HG03175 (cell line): ENCODE measurements around the gene DHRSX.
"Not testable (repeated sequence)": the region's sequence is repeated elsewhere in the genome, so short reads cannot be mapped to it uniquely, and the experiment has no call there.

ENCODE experiments used
- ATAC-seq: cut with Tn5 transposase; IDR thresholded peaks from one replicate; pipeline ENCODE4 v1.9.1; 2021; ENCODE audit warnings: mild to moderate bottlenecking, moderate library complexity; ENCODE audit not compliant: unreplicated experiment

The DHRSX gene

DNA sequence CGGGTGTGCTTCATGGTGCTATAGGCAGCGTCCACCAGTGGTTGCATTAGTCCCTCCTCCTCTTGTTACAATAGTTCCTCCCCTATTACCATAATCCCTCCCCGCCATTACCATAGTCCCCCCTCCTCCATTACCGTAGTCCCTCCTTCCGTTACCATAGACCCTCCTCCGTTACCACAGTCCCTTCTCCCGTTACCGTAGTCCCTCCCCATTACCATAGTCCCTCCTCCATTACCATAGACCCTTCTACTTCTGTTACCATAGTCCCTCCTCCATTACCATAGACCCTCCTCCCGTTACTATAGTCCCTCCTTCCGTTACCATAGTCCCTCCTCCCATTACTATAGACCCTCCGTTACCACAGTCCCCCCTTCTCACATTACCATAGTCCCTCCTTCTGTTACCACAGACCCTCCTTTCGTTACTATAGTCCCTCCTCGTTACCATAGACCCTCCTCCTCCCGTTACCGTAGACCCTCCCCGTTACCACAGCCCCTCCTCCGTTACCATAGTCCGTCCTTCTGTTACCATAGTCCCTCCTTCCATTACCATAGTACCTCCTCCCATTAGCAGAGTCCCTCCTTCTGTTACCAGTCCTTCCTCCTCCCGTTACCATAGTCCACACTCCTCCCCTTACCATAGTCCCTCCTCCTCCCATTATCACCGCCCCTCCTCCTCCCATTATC is 129.6 kb downstream of the DHRSX start:
- ATAC-seq: no peak

DNA sequence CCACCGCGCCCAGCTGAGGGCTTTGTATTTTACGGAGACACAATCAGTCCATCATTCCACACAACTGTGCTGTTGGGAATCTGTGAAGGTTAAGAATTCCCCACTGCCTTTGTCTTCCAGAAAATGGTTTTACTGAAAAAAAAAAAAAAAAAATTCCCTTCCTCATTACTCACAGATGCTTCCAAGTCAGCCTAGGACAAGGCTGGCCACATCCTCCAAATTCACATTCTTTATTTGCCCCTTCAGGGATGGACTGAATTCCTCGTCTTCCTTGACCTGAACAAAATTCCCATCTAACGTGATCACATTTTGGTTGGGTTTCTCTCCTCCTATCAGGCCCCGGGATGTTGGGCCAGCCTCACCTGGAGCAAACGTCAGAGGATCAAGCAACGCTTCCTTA is 130.3 kb downstream of the DHRSX start:
- ATAC-seq: no peak

DNA sequence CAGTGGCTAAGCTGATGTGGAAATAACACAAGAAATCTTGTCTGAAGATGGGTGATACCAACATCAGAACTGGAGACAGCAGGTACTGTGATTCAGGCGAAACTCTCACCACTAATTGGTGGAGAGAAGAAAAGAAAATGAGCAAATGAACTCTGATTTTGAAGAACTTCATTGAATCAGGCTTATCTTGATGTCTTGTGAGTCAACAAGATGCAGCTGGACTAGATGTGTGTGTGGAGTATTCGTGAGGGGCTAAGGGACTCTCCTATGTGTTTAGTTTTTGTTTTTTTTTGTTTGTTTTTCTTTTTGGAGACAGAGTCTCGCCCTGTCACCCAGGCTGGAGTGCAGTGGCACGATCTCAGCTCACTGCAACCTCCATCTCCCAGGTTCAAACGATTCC is 131.6 kb downstream of the DHRSX start:
- ATAC-seq: no peak

DNA sequence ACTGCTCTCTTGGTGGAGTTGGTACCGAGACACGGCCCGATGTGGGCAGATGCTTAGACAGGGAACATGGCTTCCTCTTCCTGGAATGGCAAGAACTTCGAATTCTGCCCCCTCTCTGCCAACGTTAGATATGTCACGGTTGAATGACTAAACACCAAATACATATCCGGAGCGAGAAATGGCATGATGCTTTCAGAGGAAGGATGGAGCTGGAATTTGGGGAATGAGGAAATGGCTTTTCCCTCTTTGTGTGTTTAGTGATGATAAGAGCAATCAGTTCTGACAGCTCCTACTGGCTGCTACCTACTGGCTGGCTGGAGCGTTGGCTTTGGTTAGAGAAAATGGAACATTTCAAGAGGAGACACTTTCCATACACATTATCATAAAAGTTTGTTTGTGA is 140.0 kb downstream of the DHRSX start:
- no peak for ATAC-seq

DNA sequence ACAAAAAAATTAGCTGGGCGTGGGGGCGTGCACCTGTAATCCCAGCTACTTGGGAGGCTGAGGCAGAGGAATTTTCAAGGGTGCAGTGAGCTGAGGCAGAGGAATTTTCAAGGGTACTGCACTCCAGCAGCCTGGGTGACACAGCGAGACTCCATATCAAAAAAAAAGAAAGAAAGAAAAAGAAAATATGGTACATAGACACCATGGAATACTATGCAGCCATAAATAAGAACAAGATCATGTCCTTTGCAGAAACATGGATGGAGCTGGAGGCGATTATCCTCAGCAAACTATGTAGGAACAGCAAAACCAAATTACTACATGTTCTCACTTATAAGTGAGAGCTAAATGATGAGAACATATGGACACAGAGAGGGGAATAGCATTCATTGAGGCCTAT is 141.3 kb downstream of the DHRSX start:
- ATAC-seq: not testable (repeated sequence)

DNA sequence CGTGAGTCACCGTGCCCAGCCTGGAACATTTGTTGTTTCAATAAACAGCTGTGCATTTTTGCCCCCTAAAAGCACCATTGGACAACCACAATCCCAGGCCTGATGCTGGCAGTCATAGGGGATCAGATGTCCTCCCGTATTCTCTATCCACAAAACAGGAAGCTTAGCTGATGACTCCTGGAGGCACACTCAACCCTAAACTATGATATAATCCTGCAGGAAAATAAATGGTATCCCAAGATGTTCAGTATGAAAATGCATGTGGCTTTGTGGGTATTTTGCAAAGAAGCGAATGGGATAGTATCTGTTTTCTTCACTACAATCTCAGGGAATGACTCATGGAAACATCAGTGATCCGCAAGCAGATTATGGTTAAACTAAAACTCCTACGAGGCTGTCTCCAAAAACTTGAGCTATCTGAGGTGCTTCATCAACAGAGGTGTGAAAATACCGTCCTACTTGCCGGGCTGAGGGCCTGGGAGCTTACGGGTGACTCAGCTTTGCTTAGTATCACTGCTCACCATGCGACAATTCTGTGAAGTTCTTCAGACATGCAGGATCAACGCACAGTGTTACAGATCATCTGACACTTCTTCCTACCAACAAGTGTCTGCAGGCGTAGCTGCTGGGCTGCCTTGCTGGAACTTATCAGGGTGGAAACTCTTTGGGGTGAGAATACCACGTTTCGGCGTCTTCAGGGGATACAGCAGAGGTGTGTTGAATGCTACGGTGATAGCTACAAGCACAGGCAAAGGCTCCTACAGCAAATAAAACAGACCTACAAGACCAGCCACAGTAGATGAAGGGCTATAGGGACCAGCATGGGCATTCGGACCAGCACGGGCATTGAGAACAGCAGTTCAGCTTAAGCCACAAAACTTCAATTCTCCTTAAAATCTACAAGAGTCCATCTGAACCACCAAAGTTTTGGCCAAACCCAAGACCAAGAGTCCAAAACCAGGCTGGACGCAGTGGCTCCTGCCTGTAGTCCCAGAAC is 148.5 kb downstream of the DHRSX start:
- ATAC-seq: no peak

DNA sequence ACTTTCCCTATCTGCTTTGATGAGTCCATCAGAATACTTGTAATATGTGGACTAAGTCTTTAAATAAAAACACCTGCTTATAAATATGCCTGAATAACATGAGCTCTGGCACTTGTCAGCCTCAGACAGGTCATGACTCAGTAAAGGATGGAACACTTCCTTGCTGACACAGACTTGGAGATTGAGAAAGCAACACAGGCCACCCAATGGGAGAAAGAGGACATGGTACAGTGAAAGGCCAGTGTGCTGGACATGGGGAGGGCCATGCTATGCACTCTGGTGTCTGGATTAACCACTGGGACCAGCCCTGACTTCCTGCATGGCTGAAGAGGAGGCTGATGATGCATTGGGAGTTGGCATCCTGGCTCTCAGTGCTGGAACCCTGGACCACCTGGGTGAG is 149.5 kb downstream of the DHRSX start:
- ATAC-seq: no peak

DNA sequence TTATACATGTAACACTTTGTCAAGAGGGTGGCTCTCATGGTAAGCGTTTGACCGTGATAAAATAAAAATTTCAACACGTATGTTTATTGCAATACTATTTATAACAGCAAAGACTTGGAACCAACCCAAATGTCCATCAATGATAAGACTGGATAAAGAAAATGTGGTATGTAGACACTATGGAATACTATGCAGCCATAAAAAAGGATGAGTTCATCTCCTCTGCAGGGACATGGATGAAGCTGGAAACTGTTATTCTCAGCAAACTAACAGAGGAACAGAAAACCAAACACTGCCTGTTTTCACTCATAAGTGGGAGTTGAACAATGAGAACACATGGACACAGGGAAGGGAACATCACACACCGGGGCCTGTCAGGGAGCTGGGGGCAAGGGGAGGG is 150.1 kb downstream of the DHRSX start:
- not testable (repeated sequence) for ATAC-seq

DNA sequence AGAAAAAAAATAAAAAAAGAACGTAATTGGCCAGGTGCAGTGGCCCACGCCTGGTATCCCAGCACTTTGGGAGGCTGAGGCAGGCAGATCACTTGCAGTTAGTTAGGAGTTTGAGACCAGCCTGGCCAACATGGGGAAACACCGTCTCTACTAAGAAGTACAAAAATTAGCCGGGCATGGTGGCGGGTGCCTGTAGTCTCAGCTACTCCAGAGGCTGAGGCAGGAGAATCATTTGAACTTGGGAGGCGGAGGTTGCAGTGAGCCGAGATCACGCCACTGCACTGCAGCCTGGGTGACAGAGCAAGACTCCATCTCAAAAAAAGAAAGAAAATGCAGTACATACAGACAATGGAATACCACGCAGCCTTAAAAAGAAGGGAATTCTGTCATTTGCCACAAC is 150.7 kb downstream of the DHRSX start:
- ATAC-seq: not testable (repeated sequence)

DNA sequence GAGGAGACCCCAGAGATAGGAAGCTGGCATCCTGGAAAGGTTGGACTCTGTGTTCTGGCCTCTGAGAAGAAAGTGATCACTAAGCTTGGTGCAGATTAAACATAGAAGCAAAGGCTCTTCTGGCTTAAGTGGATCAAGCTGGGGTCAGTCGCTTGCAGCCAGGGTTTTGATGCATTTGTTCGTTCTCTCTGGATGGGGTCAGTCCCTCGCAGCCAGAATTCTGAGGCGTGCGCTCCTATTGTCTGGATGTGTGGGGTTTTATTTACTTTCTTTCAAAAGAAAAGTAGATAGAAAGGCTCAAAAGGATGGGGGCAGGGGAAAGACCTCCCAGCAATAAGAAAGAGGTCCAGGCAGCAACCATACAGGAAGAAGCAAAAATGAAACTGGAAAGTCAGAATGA is 152.6 kb downstream of the DHRSX start:
- ATAC-seq: no peak

DNA sequence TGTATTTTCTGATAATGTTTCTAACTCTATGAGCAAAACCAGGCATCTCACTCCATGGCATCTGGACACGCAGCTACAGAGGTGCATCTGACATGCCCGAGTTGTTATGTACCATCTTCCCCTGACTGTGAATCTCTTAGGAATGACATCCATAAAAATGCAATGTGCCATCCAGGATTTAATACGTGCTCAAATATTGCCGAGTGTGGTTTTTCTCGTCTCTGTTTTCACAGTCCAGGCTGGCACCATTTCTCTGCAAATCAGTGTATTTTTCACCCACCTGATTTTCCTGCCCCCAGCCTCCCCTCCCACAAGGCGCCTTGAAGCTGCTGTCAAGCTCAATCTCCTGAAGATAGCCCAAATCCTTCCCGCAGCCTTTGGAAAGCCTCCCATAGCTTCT is 154.6 kb downstream of the DHRSX start:
- ATAC-seq: no peak

DNA sequence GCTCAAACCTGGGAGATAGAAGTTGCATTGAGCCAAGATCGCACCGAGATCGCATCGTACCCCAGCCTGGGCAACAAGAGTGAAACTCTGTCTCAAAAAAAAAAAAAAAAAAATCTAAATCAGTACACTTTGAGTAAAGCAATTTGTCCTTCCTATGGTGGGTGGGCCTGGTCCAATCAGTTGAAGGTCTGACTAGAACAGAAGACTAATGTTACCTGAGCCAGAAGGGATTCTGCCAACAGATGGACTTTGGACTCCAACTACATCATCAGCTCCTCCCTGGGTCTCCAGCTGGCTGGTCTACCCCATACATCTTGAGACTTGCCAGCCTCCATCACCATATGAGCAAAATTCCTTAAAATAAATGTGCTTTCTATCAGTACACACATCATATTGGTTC is 155.2 kb downstream of the DHRSX start:
- no peak for ATAC-seq

DNA sequence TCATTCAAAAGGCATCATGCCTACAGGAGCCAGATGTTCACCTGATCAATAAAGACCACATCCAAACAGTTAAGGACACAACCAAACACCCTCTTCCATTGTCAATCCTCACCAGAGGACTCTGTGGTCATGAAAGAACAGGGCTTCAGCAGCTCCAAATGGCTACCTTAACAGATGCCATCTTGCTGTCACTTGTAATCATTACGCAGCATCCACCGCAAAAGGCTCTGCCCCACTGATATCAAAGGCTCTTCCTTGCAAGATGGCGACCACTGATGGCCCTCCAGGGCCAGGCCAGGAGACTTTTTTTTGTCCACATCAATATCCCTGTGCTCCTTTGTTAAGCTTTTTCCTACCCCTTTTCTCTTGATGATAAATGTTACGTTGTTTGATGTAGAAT is 157.4 kb downstream of the DHRSX start:
- no peak for ATAC-seq

DNA sequence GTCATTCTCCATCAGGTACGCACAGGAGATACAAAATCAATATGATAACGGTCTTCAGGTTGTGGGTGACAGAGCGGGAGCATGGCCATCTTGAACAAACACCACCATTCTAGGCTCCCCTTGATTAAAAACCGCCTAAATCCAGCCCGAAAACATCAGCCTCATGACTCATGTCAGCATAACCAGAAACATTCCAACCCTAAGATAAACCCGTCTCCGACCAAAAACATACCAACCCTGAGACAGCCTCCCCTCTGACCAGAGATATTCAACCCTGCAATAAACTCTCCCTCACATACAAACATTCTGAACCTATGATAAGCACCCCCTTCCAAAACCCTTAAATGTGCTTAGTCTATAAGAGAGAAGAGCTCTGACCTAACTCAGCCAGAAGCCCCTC is 157.9 kb downstream of the DHRSX start:
- ATAC-seq: no peak

DNA sequence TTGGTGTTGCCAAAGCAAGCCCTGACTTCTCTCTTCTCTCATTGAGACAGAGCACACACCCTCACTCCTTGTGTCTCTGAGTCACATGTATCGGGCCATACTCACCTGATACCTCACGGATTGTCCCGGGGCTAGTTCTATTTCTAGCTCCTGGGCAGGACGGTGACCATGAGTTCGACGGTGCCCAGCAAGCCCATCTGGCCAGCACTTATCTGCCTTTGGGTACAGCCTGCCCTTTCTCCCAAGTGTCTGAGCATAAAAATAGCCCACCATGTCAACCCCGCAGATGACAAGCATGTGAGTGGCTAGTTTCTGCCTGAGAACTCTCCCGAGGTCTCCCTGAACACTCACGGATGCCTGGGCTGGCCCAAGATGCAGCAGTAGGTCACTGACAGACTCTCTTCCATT is 158.5 kb downstream of the DHRSX start:
- no peak for ATAC-seq

DNA sequence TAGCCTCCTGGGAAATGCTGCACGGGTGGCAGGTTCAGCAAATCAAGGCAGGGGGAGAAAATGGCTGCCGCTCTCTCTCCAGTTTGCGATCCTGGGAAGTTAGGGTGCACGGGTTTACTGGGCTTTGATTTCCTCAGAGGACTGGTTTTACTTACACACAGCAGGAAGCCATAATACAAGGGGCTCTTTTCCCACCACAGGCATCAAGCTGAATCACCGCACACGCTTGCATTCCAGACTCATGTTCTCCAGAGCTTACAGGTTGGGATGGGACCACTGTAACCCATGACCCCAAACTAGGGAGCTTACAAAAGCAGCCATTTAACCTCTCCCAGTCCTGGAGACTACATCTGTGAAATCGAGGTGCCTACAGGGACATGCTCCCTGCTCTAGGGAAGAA is 159.8 kb downstream of the DHRSX start:
- no peak for ATAC-seq

DNA sequence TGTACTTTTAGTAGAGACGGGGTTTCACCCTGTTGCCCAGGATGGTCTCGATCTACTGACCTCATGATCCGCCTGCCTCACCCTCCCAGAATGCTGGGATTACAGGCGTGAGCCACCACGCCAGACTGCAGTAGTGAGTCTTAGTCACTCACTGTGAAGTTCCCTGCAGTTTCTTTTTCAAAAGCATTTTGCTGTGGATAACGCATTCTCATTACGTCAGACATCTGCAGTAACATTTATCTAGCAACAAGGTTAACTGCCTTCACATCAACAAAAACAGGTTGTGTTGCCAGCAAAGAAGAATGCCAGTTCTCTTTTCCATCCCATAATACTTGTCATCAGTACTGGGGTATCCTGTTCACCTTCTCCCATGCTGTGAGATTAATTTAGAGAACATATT is 164.6 kb downstream of the DHRSX start:
- ATAC-seq: no peak

DNA sequence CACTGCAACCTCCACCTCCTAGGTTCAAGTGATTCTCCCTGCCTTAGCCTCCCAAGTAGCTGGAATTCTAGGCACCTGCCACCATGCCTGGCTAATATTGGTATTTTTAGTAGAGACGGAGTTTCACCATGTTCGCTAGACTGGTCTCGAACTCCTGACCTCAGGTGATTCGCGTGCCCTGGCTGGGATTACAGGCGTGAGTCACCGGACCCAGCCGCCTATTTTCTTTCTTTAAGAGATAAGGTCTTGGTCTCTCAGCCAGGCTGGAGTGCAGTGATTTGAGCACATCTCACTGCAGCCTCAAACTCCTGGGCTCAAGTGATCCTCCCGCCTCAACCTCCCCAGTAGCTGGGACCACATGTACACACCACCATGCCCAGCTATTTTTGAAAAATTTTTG is 166.5 kb downstream of the DHRSX start:
- ATAC-seq: no peak

DNA sequence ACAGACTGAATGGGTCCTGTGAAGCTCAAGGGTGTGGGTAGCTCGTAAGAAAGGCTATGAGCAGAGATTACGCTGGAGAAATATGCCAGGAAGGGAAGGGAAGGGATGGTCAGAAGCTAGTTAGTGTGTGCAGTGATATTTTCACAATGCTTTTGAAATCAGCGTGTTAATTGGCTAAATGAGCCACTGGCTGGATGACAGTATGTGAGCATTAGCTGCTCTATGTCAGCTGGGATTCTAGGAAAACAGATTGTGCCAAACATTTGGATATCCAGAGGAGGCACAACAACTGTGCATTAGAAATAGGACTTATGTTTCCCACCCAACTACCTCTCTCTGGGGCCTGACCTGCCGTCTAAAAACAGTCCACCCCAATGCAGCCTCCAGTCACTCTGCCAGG is 168.5 kb downstream of the DHRSX start:
- ATAC-seq: no peak

DNA sequence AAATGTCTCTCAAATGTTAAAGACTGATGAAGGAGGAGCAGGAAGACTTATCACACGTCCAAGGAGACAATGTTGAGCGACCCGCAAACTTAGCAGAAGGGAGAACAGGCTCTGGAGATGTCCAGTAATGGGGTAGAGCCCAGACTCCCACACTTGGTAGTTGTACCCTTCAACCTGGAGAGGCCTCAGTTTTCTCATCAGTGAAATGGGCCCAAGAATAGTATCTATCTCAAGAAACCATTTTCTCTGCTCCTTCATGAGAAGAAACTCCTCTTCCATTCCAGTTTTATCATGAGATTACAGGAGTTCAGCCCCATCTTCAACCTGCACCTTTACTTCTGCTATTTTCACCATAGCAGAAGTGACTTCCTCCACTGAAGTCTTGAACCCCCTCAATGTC is 169.9 kb downstream of the DHRSX start:
- no peak for ATAC-seq

DNA sequence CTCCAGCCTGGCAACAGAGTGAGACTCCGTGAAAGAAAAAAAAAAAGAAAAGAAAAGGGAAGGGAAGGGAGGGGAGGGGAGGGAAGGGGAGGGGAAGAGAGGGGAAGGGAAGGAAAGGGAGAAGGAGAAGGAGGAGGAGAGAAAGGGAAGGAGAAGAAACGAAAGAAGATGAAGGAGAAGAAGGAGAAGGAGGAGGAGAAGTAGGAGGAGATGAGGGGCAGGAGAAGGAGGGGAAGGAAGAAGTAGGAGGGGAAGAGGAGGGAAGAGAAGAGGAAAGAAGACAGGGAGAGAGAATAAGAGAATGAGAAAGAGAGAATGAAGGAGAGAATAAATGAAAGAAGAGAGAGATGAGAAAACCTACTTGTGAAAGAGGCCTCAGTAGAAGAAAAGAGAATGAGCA is 170.3 kb downstream of the DHRSX start:
- ATAC-seq: no peak

DNA sequence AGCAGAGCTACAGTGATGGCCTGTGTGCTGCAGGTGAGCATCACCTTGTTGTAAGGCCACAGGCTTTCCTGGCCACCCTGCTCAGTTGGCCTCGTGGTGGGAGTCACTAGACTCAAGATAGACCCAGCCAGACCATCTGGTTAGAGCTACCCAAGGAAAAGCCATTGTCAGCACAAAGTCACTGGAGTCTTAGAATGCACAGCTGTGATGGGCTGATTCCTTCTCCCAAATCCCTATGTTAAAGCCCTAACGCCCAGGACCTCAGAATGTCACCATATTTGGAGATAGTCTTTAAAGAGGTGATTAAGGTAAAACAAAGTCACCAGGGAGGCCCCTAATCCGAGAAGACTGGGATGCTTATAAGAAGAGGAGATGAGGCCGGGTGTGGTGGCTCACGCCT is 173.4 kb downstream of the DHRSX start:
- no peak for ATAC-seq
